ENCODE results near the gene ALLC. TPM values are rescaled to one million over a fixed set of nuclear protein-coding genes. Genes with fewer than 3 reads are reported as not detected.
A peak's percentile ranks its signal among the peaks of the same experiment; 100 is the strongest.

Gene ALLC
- total and polyA plus RNA-seq, 3 donors from 2014 or later: 8.1 to 35.1 (median 18.5) TPM

DNA sequence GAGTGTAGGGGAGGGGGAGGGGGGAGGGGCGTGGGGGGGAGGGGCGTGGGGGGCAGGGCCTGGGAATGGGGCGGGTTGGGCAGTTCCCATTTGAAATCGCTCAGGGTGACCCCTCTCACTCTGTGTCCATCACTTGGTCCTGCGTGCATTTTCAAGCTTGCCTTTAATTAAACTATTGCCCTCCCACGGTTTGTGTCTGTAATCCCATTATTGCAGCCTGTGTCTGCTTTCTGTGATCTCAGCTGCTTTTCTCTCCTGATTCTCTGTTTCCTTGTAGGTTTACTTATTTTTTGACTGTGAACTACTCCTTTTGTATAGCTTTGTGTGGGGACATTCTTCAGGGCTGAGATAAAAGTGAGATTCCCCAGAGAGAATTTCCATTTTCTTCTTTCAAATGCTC lies 46.7 kb downstream of the ALLC start:
- Histone ChIP-seq H3K4me3 (no peak overlapping the region), H3K27ac (peak overlapping the region in 1 of 2 donors; percentile 75), H3K4me1 (peaks cover 6% of the 10 kb centered on the region), H3K27me3 (no peaks in the 10 kb centered on the region), H3K36me3 (ENCODE audit: low read depth, missing control alignments) (no peaks in the 10 kb centered on the region), H3K9me3 (no peaks in the 10 kb centered on the region)
- whole genome bisulfite sequencing, 2 donors: 11 to 12% methylated on average over 5 to 6 of the region's 6 CpGs
- no peak for DNase-seq
- intact Hi-C loops (cut with DNase I; ENCODE audit: low total_unique reads): no loop called here
- TF ChIP-seq POLR2A (IDR thresholded peaks at IDR 0.05): no peak
- TF ChIP-seq, protein P1, sequence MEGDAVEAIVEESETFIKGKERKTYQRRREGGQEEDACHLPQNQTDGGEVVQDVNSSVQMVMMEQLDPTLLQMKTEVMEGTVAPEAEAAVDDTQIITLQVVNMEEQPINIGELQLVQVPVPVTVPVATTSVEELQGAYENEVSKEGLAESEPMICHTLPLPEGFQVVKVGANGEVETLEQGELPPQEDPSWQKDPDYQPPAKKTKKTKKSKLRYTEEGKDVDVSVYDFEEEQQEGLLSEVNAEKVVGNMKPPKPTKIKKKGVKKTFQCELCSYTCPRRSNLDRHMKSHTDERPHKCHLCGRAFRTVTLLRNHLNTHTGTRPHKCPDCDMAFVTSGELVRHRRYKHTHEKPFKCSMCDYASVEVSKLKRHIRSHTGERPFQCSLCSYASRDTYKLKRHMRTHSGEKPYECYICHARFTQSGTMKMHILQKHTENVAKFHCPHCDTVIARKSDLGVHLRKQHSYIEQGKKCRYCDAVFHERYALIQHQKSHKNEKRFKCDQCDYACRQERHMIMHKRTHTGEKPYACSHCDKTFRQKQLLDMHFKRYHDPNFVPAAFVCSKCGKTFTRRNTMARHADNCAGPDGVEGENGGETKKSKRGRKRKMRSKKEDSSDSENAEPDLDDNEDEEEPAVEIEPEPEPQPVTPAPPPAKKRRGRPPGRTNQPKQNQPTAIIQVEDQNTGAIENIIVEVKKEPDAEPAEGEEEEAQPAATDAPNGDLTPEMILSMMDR (IDR thresholded peaks at IDR 0.05): no peak

GRCh38 chr2:3705782-3706181 lies 47.8 kb downstream of the ALLC start:
- Histone ChIP-seq H3K4me1 (peaks cover 6% of the 10 kb centered on the region), H3K9me3 (no peaks in the 10 kb centered on the region), H3K4me3 (no peak overlapping the region), H3K36me3 (ENCODE audit: low read depth, missing control alignments) (no peaks in the 10 kb centered on the region), H3K27ac (peak overlapping the region in 1 of 2 donors; percentile 75), H3K27me3 (no peaks in the 10 kb centered on the region)
- no peak for TF ChIP-seq POLR2A (IDR thresholded peaks at IDR 0.05)
- TF ChIP-seq, protein P1 (IDR thresholded peaks at IDR 0.05): no peak
- no peak for DNase-seq
- intact Hi-C loops (cut with DNase I; ENCODE audit: low total_unique reads): no loop called here
- WGBS, 2 donors: 26 to 30% methylated on average over 2 of the region's 2 CpGs

DNA sequence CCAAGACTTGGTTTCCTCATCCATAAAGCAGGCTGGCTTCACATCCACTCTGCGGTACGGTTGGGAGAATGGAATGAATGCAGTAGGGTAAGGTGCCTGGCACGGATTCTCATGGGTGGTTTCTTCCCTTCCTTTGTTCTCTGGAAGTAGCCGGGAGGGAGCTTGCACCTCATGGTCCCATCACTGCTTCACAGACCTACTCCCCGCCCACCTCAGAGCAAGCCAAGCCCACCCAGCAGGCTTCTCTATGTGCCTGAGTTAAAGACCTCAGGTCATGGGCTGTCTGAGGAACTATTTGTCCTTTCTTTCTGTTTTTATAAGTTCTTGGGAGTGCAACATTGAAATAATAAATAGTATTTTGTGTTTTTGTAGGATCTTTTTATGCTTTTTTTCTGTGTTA lies 48.9 kb downstream of the ALLC start:
- DNase-seq: peak; percentile 84
- TF ChIP-seq, protein P1 (IDR thresholded peaks at IDR 0.05): no peak
- no peak for TF ChIP-seq POLR2A (IDR thresholded peaks at IDR 0.05)
- Histone ChIP-seq H3K4me3 (no peak overlapping the region), H3K9me3 (no peaks in the 10 kb centered on the region), H3K36me3 (ENCODE audit: low read depth, missing control alignments) (no peaks in the 10 kb centered on the region), H3K27ac (peak overlapping the region; percentile 57 to 75), H3K27me3 (no peaks in the 10 kb centered on the region), H3K4me1 (peaks cover 6% of the 10 kb centered on the region)
- intact Hi-C loops (cut with DNase I; ENCODE audit: low total_unique reads): no loop called here
- WGBS, 2 donors: 50% methylated on average over 5 of the region's 5 CpGs

DNA sequence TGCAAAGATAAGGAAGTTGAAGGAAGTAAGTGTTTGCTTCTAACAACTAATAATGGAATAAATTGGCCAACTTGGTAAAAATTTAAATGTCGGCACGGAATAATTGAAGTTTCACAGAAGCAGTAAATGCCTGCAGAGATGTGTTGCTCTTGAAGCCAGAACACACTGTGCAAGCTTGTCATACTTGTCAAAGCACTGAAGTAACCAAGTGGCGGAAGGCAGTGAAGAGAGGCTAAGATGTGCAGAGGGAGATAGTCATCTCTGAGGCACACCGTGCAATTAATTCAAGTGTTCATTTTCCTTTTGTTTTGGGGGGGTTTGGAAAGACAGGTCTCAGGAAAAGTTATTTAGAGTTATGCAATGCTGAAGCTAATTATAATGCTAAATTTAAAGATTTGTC lies 50.6 kb downstream of the ALLC start:
- H3K27me3 ChIP-seq: no peaks in the 10 kb centered on the region
- TF ChIP-seq, protein P1 (IDR thresholded peaks at IDR 0.05): no peak
- TF ChIP-seq POLR2A (IDR thresholded peaks at IDR 0.05): no peak
- H3K4me3 ChIP-seq: no peak overlapping the region
- WGBS, 2 donors: 50 to 53% methylated on average over 4 of the region's 4 CpGs
- peak overlapping the region in 1 of 2 donors; percentile 61 for H3K27ac ChIP-seq
- no peaks in the 10 kb centered on the region for H3K9me3 ChIP-seq
- H3K36me3 ChIP-seq (ENCODE audit: low read depth, missing control alignments): no peaks in the 10 kb centered on the region
- DNase-seq: no peak
- intact Hi-C loops (cut with DNase I; ENCODE audit: low total_unique reads): no loop called here
- H3K4me1 ChIP-seq: peaks cover 6% of the 10 kb centered on the region

GRCh38 chr2:3709225-3709624 lies 51.2 kb downstream of the ALLC start:
- peaks cover 6% of the 10 kb centered on the region for H3K4me1 ChIP-seq
- no peaks in the 10 kb centered on the region for H3K9me3 ChIP-seq
- TF ChIP-seq POLR2A (IDR thresholded peaks at IDR 0.05): no peak
- TF ChIP-seq, protein P1 (IDR thresholded peaks at IDR 0.05): no peak
- 61 to 79% methylated on average over 6 of the region's 6 CpGs for WGBS, 2 donors
- intact Hi-C loops (cut with DNase I; ENCODE audit: low total_unique reads): no loop called here
- no peaks in the 10 kb centered on the region for H3K36me3 ChIP-seq (ENCODE audit: low read depth, missing control alignments)
- H3K4me3 ChIP-seq: no peak overlapping the region
- peak overlapping the region in 1 of 2 donors; percentile 61 for H3K27ac ChIP-seq
- H3K27me3 ChIP-seq: no peaks in the 10 kb centered on the region
- DNase-seq: no peak

Data from testis (tissue), 3 donors.